ENCODE results near the gene CCNQ.

CCNQ gene

GRCh38 chrX:153640736-153641575, 42.0 kb upstream of the CCNQ start:
- no peak overlapping the region for H3K9ac ChIP-seq (ENCODE audit: low read length)
- H3K4me1 ChIP-seq (ENCODE audit: control insufficient read depth, insufficient read depth, low read length), result no peaks in the 10 kb centered on the region
- H3K36me3 ChIP-seq (ENCODE audit: control insufficient read depth, insufficient read depth, low read length), result no peaks in the 10 kb centered on the region
- no peak overlapping the region for H3K27ac ChIP-seq (ENCODE audit: low read depth, low read length)
- H3K4me3 ChIP-seq (ENCODE audit: low read length), result no peak overlapping the region
- peaks cover 36% of the 10 kb centered on the region for H3K27me3 ChIP-seq (ENCODE audit: control insufficient read depth, insufficient read depth, low read length)

- Histone ChIP-seq H3K27me3 (ENCODE audit: control insufficient read depth, insufficient read depth, low read length) (peaks cover 32% of the 10 kb centered on the region), H3K36me3 (ENCODE audit: control insufficient read depth, insufficient read depth, low read length) (no peaks in the 10 kb centered on the region), H3K9ac (ENCODE audit: low read length) (no peak overlapping the region), H3K4me1 (ENCODE audit: control insufficient read depth, insufficient read depth, low read length) (no peaks in the 10 kb centered on the region), H3K4me3 (ENCODE audit: low read length) (no peak overlapping the region), H3K27ac (ENCODE audit: low read depth, low read length) (no peak overlapping the region)
These were observed 41.2 kb upstream of the CCNQ start for GRCh38 chrX:153640045-153640686.

- no peaks in the 10 kb centered on the region for H3K36me3 ChIP-seq (ENCODE audit: control insufficient read depth, insufficient read depth, low read length)
- H3K4me1 ChIP-seq (ENCODE audit: control insufficient read depth, insufficient read depth, low read length), result no peaks in the 10 kb centered on the region
- H3K9ac ChIP-seq (ENCODE audit: low read length), result no peak overlapping the region
- peaks cover 24% of the 10 kb centered on the region for H3K27me3 ChIP-seq (ENCODE audit: control insufficient read depth, insufficient read depth, low read length)
- no peak overlapping the region for H3K4me3 ChIP-seq (ENCODE audit: low read length)
- H3K27ac ChIP-seq (ENCODE audit: low read depth, low read length), result no peak overlapping the region
These were observed 40.5 kb upstream of the CCNQ start for GRCh38 chrX:153639177-153640044.

- Histone ChIP-seq H3K36me3 (ENCODE audit: control insufficient read depth, insufficient read depth, low read length) (no peaks in the 10 kb centered on the region), H3K9ac (ENCODE audit: low read length) (no peak overlapping the region), H3K27ac (ENCODE audit: low read depth, low read length) (no peak overlapping the region), H3K4me3 (ENCODE audit: low read length) (no peak overlapping the region), H3K27me3 (ENCODE audit: control insufficient read depth, insufficient read depth, low read length) (peaks cover 20% of the 10 kb centered on the region), H3K4me1 (ENCODE audit: control insufficient read depth, insufficient read depth, low read length) (no peaks in the 10 kb centered on the region)
These were observed 39.7 kb upstream of the CCNQ start for GRCh38 chrX:153638436-153639176.

- Histone ChIP-seq H3K4me1 (ENCODE audit: control insufficient read depth, insufficient read depth, low read length) (no peaks in the 10 kb centered on the region), H3K27ac (ENCODE audit: low read depth, low read length) (no peak overlapping the region), H3K9ac (ENCODE audit: low read length) (no peak overlapping the region), H3K36me3 (ENCODE audit: control insufficient read depth, insufficient read depth, low read length) (no peaks in the 10 kb centered on the region), H3K4me3 (ENCODE audit: low read length) (no peak overlapping the region), H3K27me3 (ENCODE audit: control insufficient read depth, insufficient read depth, low read length) (peaks cover 18% of the 10 kb centered on the region)
These were observed 39.1 kb upstream of the CCNQ start for GRCh38 chrX:153638041-153638371.

GRCh38 chrX:153637121-153638040, 38.4 kb upstream of the CCNQ start:
- no peak overlapping the region for H3K27ac ChIP-seq (ENCODE audit: low read depth, low read length)
- no peaks in the 10 kb centered on the region for H3K36me3 ChIP-seq (ENCODE audit: control insufficient read depth, insufficient read depth, low read length)
- no peak overlapping the region for H3K4me3 ChIP-seq (ENCODE audit: low read length)
- no peak overlapping the region for H3K9ac ChIP-seq (ENCODE audit: low read length)
- H3K4me1 ChIP-seq (ENCODE audit: control insufficient read depth, insufficient read depth, low read length), result no peaks in the 10 kb centered on the region
- peaks cover 14% of the 10 kb centered on the region for H3K27me3 ChIP-seq (ENCODE audit: control insufficient read depth, insufficient read depth, low read length)

GRCh38 chrX:153636716-153637115, 37.8 kb upstream of the CCNQ start:
- Histone ChIP-seq H3K36me3 (ENCODE audit: control insufficient read depth, insufficient read depth, low read length) (no peaks in the 10 kb centered on the region), H3K27ac (ENCODE audit: low read depth, low read length) (no peak overlapping the region), H3K9ac (ENCODE audit: low read length) (no peak overlapping the region), H3K4me3 (ENCODE audit: low read length) (no peak overlapping the region), H3K4me1 (ENCODE audit: control insufficient read depth, insufficient read depth, low read length) (no peaks in the 10 kb centered on the region), H3K27me3 (ENCODE audit: control insufficient read depth, insufficient read depth, low read length) (peaks cover 12% of the 10 kb centered on the region)

- Histone ChIP-seq H3K4me1 (ENCODE audit: control insufficient read depth, insufficient read depth, low read length) (no peaks in the 10 kb centered on the region), H3K36me3 (ENCODE audit: control insufficient read depth, insufficient read depth, low read length) (no peaks in the 10 kb centered on the region), H3K27me3 (ENCODE audit: control insufficient read depth, insufficient read depth, low read length) (peaks cover 6% of the 10 kb centered on the region), H3K27ac (ENCODE audit: low read depth, low read length) (no peak overlapping the region), H3K9ac (ENCODE audit: low read length) (no peak overlapping the region), H3K4me3 (ENCODE audit: low read length) (no peak overlapping the region)
These were observed 37.1 kb upstream of the CCNQ start for GRCh38 chrX:153635788-153636668.

- Histone ChIP-seq H3K4me1 (ENCODE audit: control insufficient read depth, insufficient read depth, low read length) (no peaks in the 10 kb centered on the region), H3K27me3 (ENCODE audit: control insufficient read depth, insufficient read depth, low read length) (no peaks in the 10 kb centered on the region), H3K4me3 (ENCODE audit: low read length) (no peak overlapping the region), H3K9ac (ENCODE audit: low read length) (no peak overlapping the region), H3K36me3 (ENCODE audit: control insufficient read depth, insufficient read depth, low read length) (no peaks in the 10 kb centered on the region), H3K27ac (ENCODE audit: low read depth, low read length) (no peak overlapping the region)
These were observed 36.4 kb upstream of the CCNQ start for GRCh38 chrX:153635388-153635787.

GRCh38 chrX:153634832-153635231, 35.9 kb upstream of the CCNQ start:
- Histone ChIP-seq H3K4me1 (ENCODE audit: control insufficient read depth, insufficient read depth, low read length) (no peaks in the 10 kb centered on the region), H3K27ac (ENCODE audit: low read depth, low read length) (no peak overlapping the region), H3K27me3 (ENCODE audit: control insufficient read depth, insufficient read depth, low read length) (no peaks in the 10 kb centered on the region), H3K9ac (ENCODE audit: low read length) (no peak overlapping the region), H3K4me3 (ENCODE audit: low read length) (no peak overlapping the region), H3K36me3 (ENCODE audit: control insufficient read depth, insufficient read depth, low read length) (no peaks in the 10 kb centered on the region)

GRCh38 chrX:153634236-153634635, 35.3 kb upstream of the CCNQ start:
- Histone ChIP-seq H3K4me1 (ENCODE audit: control insufficient read depth, insufficient read depth, low read length) (no peaks in the 10 kb centered on the region), H3K9ac (ENCODE audit: low read length) (no peak overlapping the region)

More at GRCh38 chrX:153634236-153634635, 35.3 kb upstream of the CCNQ start:
- H3K27me3 ChIP-seq (ENCODE audit: control insufficient read depth, insufficient read depth, low read length), result no peaks in the 10 kb centered on the region
- H3K27ac ChIP-seq (ENCODE audit: low read depth, low read length), result no peak overlapping the region
- H3K36me3 ChIP-seq (ENCODE audit: control insufficient read depth, insufficient read depth, low read length), result no peaks in the 10 kb centered on the region
- no peak overlapping the region for H3K4me3 ChIP-seq (ENCODE audit: low read length)
